Mesenchymal stem cell (in vitro differentiated cells and primary cell): Measurements from ENCODE around the gene DHX34.

Experiments used
- DNase-seq: peaks from one replicate; pipeline ENCODE4 v3.0.0-alpha.2; 2013
- H2AFZ ChIP-seq: one replicate; pipeline ENCODE4 v1.6.1; 2013; ENCODE audit warnings: low read depth, mild to moderate bottlenecking, control low read depth, inconsistent platforms, low read length, moderate library complexity
- H2AK5ac ChIP-seq: 2 replicates; pipeline ENCODE4 v1.6.1; 2013; ENCODE audit warnings: low read length, moderate library complexity, mild to moderate bottlenecking, inconsistent platforms; ENCODE audit not compliant: severe bottlenecking
- H2BK120ac ChIP-seq: one replicate; pipeline ENCODE4 v1.6.1; 2013; ENCODE audit warnings: low read depth, mild to moderate bottlenecking, inconsistent platforms, low read length, moderate library complexity
- H2BK12ac ChIP-seq, 2 experiments: one replicate each; pipeline ENCODE4 v1.6.1; 2013; ENCODE audit warnings: inconsistent platforms in 2 of 2, low read length in 2 of 2, mild to moderate bottlenecking in 2 of 2, moderate library complexity in 2 of 2, control low read depth in 1 of 2
- H2BK15ac ChIP-seq: one replicate; pipeline ENCODE4 v1.6.1; 2013; ENCODE audit warnings: mild to moderate bottlenecking, low read depth, inconsistent platforms; ENCODE audit not compliant: poor library complexity, severe bottlenecking
- H2BK5ac ChIP-seq: 2 replicates; pipeline ENCODE4 v1.6.1; 2013; ENCODE audit warnings: low read depth, mild to moderate bottlenecking, low read length, control low read depth, inconsistent platforms; ENCODE audit not compliant: poor library complexity, severe bottlenecking
- H3K14ac ChIP-seq, 2 experiments: one replicate each; pipeline ENCODE4 v1.6.1; 2013; ENCODE audit warnings: inconsistent platforms in 2 of 2, low read length in 2 of 2, control low read depth in 1 of 2, mild to moderate bottlenecking in 1 of 2, moderate library complexity in 1 of 2
- H3K18ac ChIP-seq, 2 experiments: one replicate each; pipeline ENCODE4 v1.6.1; 2013; ENCODE audit warnings: inconsistent platforms in 2 of 2, low read length in 2 of 2, control low read depth in 1 of 2, low read depth in 1 of 2, mild to moderate bottlenecking in 1 of 2
- H3K23ac ChIP-seq, 2 experiments: one replicate each; pipeline ENCODE4 v1.6.1; 2013; ENCODE audit warnings: inconsistent platforms in 2 of 2, low read length in 2 of 2, mild to moderate bottlenecking in 2 of 2, moderate library complexity in 2 of 2, control low read depth in 1 of 2
- H3K27ac ChIP-seq: 2 replicates; pipeline ENCODE4 v1.5.1; 2013; ENCODE audit warnings: mild to moderate bottlenecking, moderate library complexity, low read length, control low read depth, inconsistent platforms; ENCODE audit not compliant: poor library complexity, severe bottlenecking
- H3K27me3 ChIP-seq, 2 experiments: 2 replicates each; pipeline versions ENCODE4 v1.6.1 to v1.7.0; 2013; ENCODE audit warnings: low read length in 2 of 2, mild to moderate bottlenecking in 2 of 2, moderate library complexity in 2 of 2, control low read depth in 1 of 2, inconsistent platforms in 1 of 2; ENCODE audit not compliant: control insufficient read depth in 1 of 2, insufficient read depth in 1 of 2
- H3K36me3 ChIP-seq, 2 experiments: 2 replicates each; pipeline versions ENCODE4 v1.6.1 to v1.7.0; 2013; ENCODE audit warnings: low read length in 2 of 2, control low read depth in 1 of 2, inconsistent platforms in 1 of 2, low read depth in 1 of 2, mild to moderate bottlenecking in 1 of 2; ENCODE audit not compliant: insufficient read depth in 2 of 2, control insufficient read depth in 1 of 2
- H3K4ac ChIP-seq, 2 experiments: one replicate each; pipeline ENCODE4 v1.6.1; 2013; ENCODE audit warnings: inconsistent platforms in 2 of 2, low read length in 2 of 2, mild to moderate bottlenecking in 2 of 2, moderate library complexity in 2 of 2, control low read depth in 1 of 2, low read depth in 1 of 2
- H3K4me1 ChIP-seq: 2 replicates; pipeline ENCODE4 v1.6.1; 2013; ENCODE audit warnings: low read depth, low read length, control low read depth; ENCODE audit not compliant: control insufficient read depth, insufficient read depth
- H3K4me2 ChIP-seq: 2 replicates; pipeline ENCODE4 v1.6.1; 2013; ENCODE audit warnings: low read length, mild to moderate bottlenecking, inconsistent platforms; ENCODE audit not compliant: poor library complexity, severe bottlenecking
- H3K4me3 ChIP-seq, 2 experiments: 2 replicates each; pipeline versions ENCODE4 v1.5.1 to v1.7.0; 2013; ENCODE audit warnings: low read length in 2 of 2, mild to moderate bottlenecking in 2 of 2, control low read depth in 1 of 2, low read depth in 1 of 2; ENCODE audit not compliant: insufficient read depth in 1 of 2
- H3K79me1 ChIP-seq: replicated peaks from 2 replicates; pipeline ENCODE4 v1.6.1; 2013; ENCODE audit warnings: mild to moderate bottlenecking, control low read depth, low read length, inconsistent platforms; ENCODE audit not compliant: poor library complexity, severe bottlenecking
- H3K9ac ChIP-seq: 2 replicates; pipeline ENCODE4 v1.7.0; 2013; ENCODE audit warnings: mild to moderate bottlenecking, low read length, moderate library complexity
- H3K9me3 ChIP-seq: 2 replicates; pipeline ENCODE4 v1.7.0; 2013; ENCODE audit warnings: mild to moderate bottlenecking, low read length; ENCODE audit not compliant: control insufficient read depth
- H4K8ac ChIP-seq: one replicate; pipeline ENCODE4 v1.6.1; 2013; ENCODE audit warnings: inconsistent platforms, mild to moderate bottlenecking, low read length, moderate library complexity
- H4K91ac ChIP-seq: one replicate; pipeline ENCODE4 v1.6.1; 2013; ENCODE audit warnings: mild to moderate bottlenecking, low read length, inconsistent platforms
- WGBS: methylation state at CpG from one replicate; pipeline ENCODE4 v1.1.7; 2013; ENCODE audit warnings: mixed read lengths; 5-methylcytosine and 5-hydroxymethylcytosine counted together

DHX34 gene

GRCh38 chr19:47428177-47428894 is 79.2 kb downstream of the DHX34 start:
- WGBS = 2% methylated on average over 27 of the region's 27 CpGs
- Histone ChIP-seq H2AK5ac (no peak overlapping the region), H3K27me3 (peaks cover 37 to 56% of the 10 kb centered on the region in 2 experiments), H3K14ac (no peak overlapping the region), H3K4me2 (peak overlapping the region; percentile 71), H3K27ac (no peak overlapping the region), H3K9me3 (no peaks in the 10 kb centered on the region), H3K4me1 (peaks cover 19% of the 10 kb centered on the region), H3K18ac (no peak overlapping the region), H4K91ac (no peak overlapping the region), H3K36me3 (no peaks in the 10 kb centered on the region), H2BK15ac (no peak overlapping the region), H3K4me3 (peak overlapping the region in 1 of 2 experiments; percentile 45), H2BK12ac (no peak overlapping the region), H3K79me1 (no peaks in the 10 kb centered on the region), H3K4ac (no peak overlapping the region), H4K8ac (no peak overlapping the region), H2BK120ac (no peak overlapping the region), H2AFZ (no peak overlapping the region), H3K9ac (peak overlapping the region; percentile 58), H3K23ac (no peak overlapping the region), H2BK5ac (no peak overlapping the region)
- peak; percentile 100 for DNase-seq

- Histone ChIP-seq H2AK5ac (no peak overlapping the region), H3K14ac (no peak overlapping the region), H2BK15ac (no peak overlapping the region), H3K9me3 (no peaks in the 10 kb centered on the region), H3K27ac (no peak overlapping the region), H3K4me1 (peaks cover 19% of the 10 kb centered on the region), H2BK120ac (no peak overlapping the region), H2BK5ac (no peak overlapping the region), H2BK12ac (peak overlapping the region; percentile 1 to 10), H2AFZ (no peak overlapping the region), H3K79me1 (no peaks in the 10 kb centered on the region), H3K27me3 (peaks cover 34 to 53% of the 10 kb centered on the region in 2 experiments), H3K4ac (no peak overlapping the region), H4K8ac (no peak overlapping the region), H3K4me3 (no peak overlapping the region), H3K36me3 (no peaks in the 10 kb centered on the region), H3K9ac (no peak overlapping the region), H4K91ac (no peak overlapping the region), H3K23ac (no peak overlapping the region), H3K4me2 (no peak overlapping the region), H3K18ac (no peak overlapping the region)
- no peak for DNase-seq
- WGBS = 46% methylated on average over 17 of the region's 20 CpGs
These were observed 80.2 kb downstream of the DHX34 start for GRCh38 chr19:47429140-47429793.

- WGBS = 13% methylated on average over 69 of the region's 69 CpGs
- Histone ChIP-seq H3K9ac (peak overlapping the region; percentile 41), H2AFZ (peak overlapping the region; percentile 96)
These were observed 81.1 kb downstream of the DHX34 start for GRCh38 chr19:47430041-47430802.

DNA sequence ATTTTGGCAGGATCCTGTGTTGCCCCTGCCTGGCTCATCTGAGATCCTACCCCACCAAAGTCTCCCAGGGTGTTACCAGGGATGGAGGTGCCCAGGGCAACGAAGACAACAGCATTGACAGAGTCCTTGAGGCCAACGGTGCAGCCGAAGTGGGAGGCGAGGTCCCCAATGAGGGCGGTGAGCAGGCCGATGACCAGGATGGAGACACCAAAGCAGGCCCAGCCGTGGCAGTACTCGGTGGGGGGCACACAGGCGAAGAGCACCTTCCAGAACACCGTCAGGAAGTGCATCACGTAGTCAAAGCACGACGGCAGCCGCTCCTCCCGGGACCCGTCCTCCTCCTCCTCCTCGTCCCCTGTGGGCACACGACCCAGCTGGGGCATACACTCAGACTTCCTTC is 83.0 kb downstream of the DHX34 start:
- DNase-seq = no peak
- H2BK12ac ChIP-seq = no peak overlapping the region
- 85% methylated on average over 18 of the region's 18 CpGs for WGBS
- no peak overlapping the region for H2BK120ac ChIP-seq
- peak overlapping the region; percentile 35 for H4K91ac ChIP-seq
- no peak overlapping the region for H3K4me3 ChIP-seq
- H3K27ac ChIP-seq = no peak overlapping the region
- H2AFZ ChIP-seq = no peak overlapping the region
- H2BK15ac ChIP-seq = no peak overlapping the region
- no peak overlapping the region for H2BK5ac ChIP-seq
- H3K9ac ChIP-seq = no peak overlapping the region
- no peak overlapping the region for H3K18ac ChIP-seq
- no peak overlapping the region for H3K4me2 ChIP-seq
- H4K8ac ChIP-seq = no peak overlapping the region
- H2AK5ac ChIP-seq = no peak overlapping the region
- peaks cover 36 to 55% of the 10 kb centered on the region in 2 experiments for H3K27me3 ChIP-seq
- H3K4ac ChIP-seq = no peak overlapping the region
- H3K14ac ChIP-seq = no peak overlapping the region
- H3K9me3 ChIP-seq = no peaks in the 10 kb centered on the region
- H3K23ac ChIP-seq = no peak overlapping the region
- no peaks in the 10 kb centered on the region for H3K36me3 ChIP-seq
- no peaks in the 10 kb centered on the region for H3K79me1 ChIP-seq
- H3K4me1 ChIP-seq = peaks cover 20% of the 10 kb centered on the region

More at GRCh38 chr19:47430041-47430802, 81.1 kb downstream of the DHX34 start:
- peak overlapping the region in 1 of 2 experiments; percentile 89 for H3K18ac ChIP-seq
- H3K36me3 ChIP-seq = no peaks in the 10 kb centered on the region
- peaks cover 36 to 54% of the 10 kb centered on the region in 2 experiments for H3K27me3 ChIP-seq
- peak overlapping the region in 1 of 2 experiments; percentile 44 for H3K14ac ChIP-seq
- peaks cover 19% of the 10 kb centered on the region for H3K4me1 ChIP-seq
- no peak overlapping the region for H2AK5ac ChIP-seq
- no peak overlapping the region for H2BK15ac ChIP-seq
- no peaks in the 10 kb centered on the region for H3K79me1 ChIP-seq
- H3K27ac ChIP-seq = no peak overlapping the region
- H2BK120ac ChIP-seq = no peak overlapping the region
- H3K23ac ChIP-seq = peak overlapping the region in 1 of 2 experiments; percentile 75
- peak overlapping the region; percentile 75 for H3K4me2 ChIP-seq
- H3K4me3 ChIP-seq = peak overlapping the region; percentile 35 to 63
- no peak overlapping the region for H2BK5ac ChIP-seq
- H3K4ac ChIP-seq = peak overlapping the region in 1 of 2 experiments; percentile 30
- DNase-seq = peak; percentile 72
- peak overlapping the region; percentile 58 for H4K91ac ChIP-seq
- no peaks in the 10 kb centered on the region for H3K9me3 ChIP-seq
- H4K8ac ChIP-seq = peak overlapping the region; percentile 8
- H2BK12ac ChIP-seq = peak overlapping the region in 1 of 2 experiments; percentile 96
